Measurements from ENCODE around the gene PHOX2A.

- no peak for TF ChIP-seq NR2C2 (CRISPR knock-in tag; IDR thresholded peaks at IDR 0.05)
- TF ChIP-seq SP1 (CRISPR knock-in tag; conservative IDR thresholded peaks at IDR 0.05): no peak
- no peak for TF ChIP-seq CTCF (IDR thresholded peaks at IDR 0.05)
- no peak for TF ChIP-seq CREM (CRISPR knock-in tag; IDR thresholded peaks at IDR 0.05)
- TF ChIP-seq ZNF263 (CRISPR knock-in tag; IDR thresholded peaks at IDR 0.05; ENCODE audit: low read depth): no peak
- TF ChIP-seq ZNF416 (CRISPR knock-in tag; IDR thresholded peaks at IDR 0.05): no peak
- TF ChIP-seq ZMAT4 (CRISPR knock-in tag; IDR thresholded peaks at IDR 0.05): no peak
Measured at GRCh38 chr11:72236774-72237111, 7.2 kb downstream of the PHOX2A start.

Measured in WTC11 (cell line).